Stomach (tissue), 9 donors: ENCODE measurements around the gene SPACDR. TPM values are rescaled to one million over a fixed set of nuclear protein-coding genes. Genes with fewer than 3 reads are reported as not detected.

Source experiments
- DNase-seq, 2 donors: peaks; one replicate each; pipeline versions ENCODE4 v3.0.0 to v3.0.0-alpha.2; 2013 to 2019
- H3K27ac ChIP-seq, 5 donors: fragments of 200-600 bp in 4 of 5; sonication (generic) in 4 of 5; one replicate each; pipeline ENCODE4 v1.5.1; 2013 to 2019; ENCODE audit warnings: mild to moderate bottlenecking in 1 of 5, moderate library complexity in 1 of 5
- H3K27me3 ChIP-seq, 3 donors: fragments of 200-600 bp; sonication (generic); one replicate each; pipeline ENCODE4 v1.5.1; 2017 to 2019; ENCODE audit warnings: mixed run types in 1 of 3
- H3K36me3 ChIP-seq, 4 donors: fragments of 200-600 bp; sonication (generic); 1 replicate in 3 of 4; 2 replicates in 1 of 4; pipeline ENCODE4 v1.5.1; 2016 to 2019
- H3K4me1 ChIP-seq, 4 donors: fragments of 200-600 bp; sonication (generic); one replicate each; pipeline ENCODE4 v1.5.1; 2016 to 2019
- H3K4me3 ChIP-seq, 4 donors: fragments of 200-600 bp; sonication (generic) in 3 of 4; one replicate each; pipeline ENCODE4 v1.5.1; 2016 to 2019; ENCODE audit warnings: mild to moderate bottlenecking in 1 of 4
- H3K9me3 ChIP-seq, 4 donors: fragments of 200-600 bp; sonication (generic); one replicate each; pipeline ENCODE4 v1.5.1; 2016 to 2019
- EP300 ChIP-seq: sonication (generic); formaldehyde crosslinking; IDR thresholded peaks from one replicate; pipeline ENCODE4 v1.6.1; 2017; ENCODE audit warnings: antibody characterized with exemption
- POLR2A ChIP-seq, 4 donors: fragments of 450-650 bp; IDR thresholded peaks; one replicate each; pipeline ENCODE4 v1.6.1; 2016; ENCODE audit warnings: antibody characterized with exemption in 4 of 4, control low read depth in 2 of 4, mild to moderate bottlenecking in 1 of 4, moderate library complexity in 1 of 4
- POLR2AphosphoS5 ChIP-seq, 3 donors: sonication (generic); formaldehyde crosslinking; IDR thresholded peaks; one replicate each; pipeline ENCODE4 v1.6.1; 2016; ENCODE audit warnings: antibody characterized with exemption in 3 of 3
- WGBS, 5 donors: extraction: QIAGEN DNeasy Blood & Tissue Kit in 3 of 5; methylation state at CpG; one replicate each; pipeline versions ENCODE4 v1.1.5 to v1.1.7; 2013 to 2018; 5-methylcytosine and 5-hydroxymethylcytosine counted together
- intact Hi-C: fragments of 100-400 bp; cut with DNase I; formaldehyde crosslinking; loops from one replicate; pipeline ENCODE4 v1.15.1; 2023; ENCODE audit warnings: low total_unique reads
- polyA plus RNA-seq, 3 donors: library from polyadenylated mRNA; stranded (reverse); fragments of 200-250 nt; gene quantifications; one replicate each; pipeline ENCODE4 v1.2.3, GENCODE V29; 2013
- total RNA-seq, 5 donors: library from RNA; depleted of rRNA; stranded (reverse); fragments of >200 nt; gene quantifications; one replicate each; pipeline versions ENCODE4 v1.1.0 to v1.2.3, GENCODE V29; 2014 to 2016
- TF ChIP-seq, protein P1 (sequence below), 7 experiments: fragments of 450-650 bp in 4 of 7; fragments of 200-600 bp in 3 of 7; sonication (generic) in 3 of 7; IDR thresholded peaks; one replicate each; pipeline ENCODE4 v1.5.1; 2016 to 2019; ENCODE audit warnings: antibody characterized with exemption in 7 of 7, control low read depth in 2 of 7, mild to moderate bottlenecking in 1 of 7
- donor health status: healthy with polysubstance abuse.
- donor health status: Bipolar disorder and iron deficiency.
- donor health status: healthy.

The SPACDR gene
- total and polyA plus RNA-seq, 8 donors, result 0.65 to 2.3 (median 1.1) TPM; not detected in 5

DNA sequence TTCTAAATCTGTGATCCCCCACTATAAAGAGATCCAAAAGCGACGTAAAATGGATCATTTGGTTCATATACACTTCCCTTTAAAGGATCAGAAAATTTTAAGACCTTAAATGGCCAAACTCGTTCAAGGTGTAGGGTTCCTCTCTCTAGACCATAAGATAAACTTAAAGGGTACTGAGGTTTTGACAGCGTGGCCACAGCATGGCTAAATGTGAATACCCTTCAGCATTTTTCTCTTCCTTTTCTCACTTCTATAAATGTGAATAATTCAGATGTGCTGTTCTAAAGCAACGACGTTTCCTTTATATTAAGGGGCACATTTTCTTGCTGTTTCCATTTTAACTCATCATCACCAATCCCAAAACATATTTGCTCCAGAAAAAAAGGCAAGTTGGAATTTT is 40.7 kb downstream of the SPACDR start:
- intact Hi-C loops, result no loop called here
- WGBS, 5 donors, result 77 to 96% (median 88%) methylated on average over 6 of the region's 6 CpGs

GRCh38 chr7:100419660-100420226 is 44.3 kb downstream of the SPACDR start:
- intact Hi-C loops, result loop anchor here (10.0 kb wide), 1 partner anchor 65 kb away; the partner anchor contains the start of gene PILRB
- Histone ChIP-seq H3K9me3 (no peaks in the 10 kb centered on the region), H3K27ac (no peak overlapping the region), H3K36me3 (peaks cover 0 to 6% (median 3%) of the 10 kb centered on the region in 4 donors), H3K27me3 (no peaks in the 10 kb centered on the region), H3K4me3 (no peak overlapping the region), H3K4me1 (no peaks in the 10 kb centered on the region)
- WGBS, 5 donors, result 68 to 84% (median 81%) methylated on average over 1 of the region's 1 CpG
- TF ChIP-seq, protein P1, sequence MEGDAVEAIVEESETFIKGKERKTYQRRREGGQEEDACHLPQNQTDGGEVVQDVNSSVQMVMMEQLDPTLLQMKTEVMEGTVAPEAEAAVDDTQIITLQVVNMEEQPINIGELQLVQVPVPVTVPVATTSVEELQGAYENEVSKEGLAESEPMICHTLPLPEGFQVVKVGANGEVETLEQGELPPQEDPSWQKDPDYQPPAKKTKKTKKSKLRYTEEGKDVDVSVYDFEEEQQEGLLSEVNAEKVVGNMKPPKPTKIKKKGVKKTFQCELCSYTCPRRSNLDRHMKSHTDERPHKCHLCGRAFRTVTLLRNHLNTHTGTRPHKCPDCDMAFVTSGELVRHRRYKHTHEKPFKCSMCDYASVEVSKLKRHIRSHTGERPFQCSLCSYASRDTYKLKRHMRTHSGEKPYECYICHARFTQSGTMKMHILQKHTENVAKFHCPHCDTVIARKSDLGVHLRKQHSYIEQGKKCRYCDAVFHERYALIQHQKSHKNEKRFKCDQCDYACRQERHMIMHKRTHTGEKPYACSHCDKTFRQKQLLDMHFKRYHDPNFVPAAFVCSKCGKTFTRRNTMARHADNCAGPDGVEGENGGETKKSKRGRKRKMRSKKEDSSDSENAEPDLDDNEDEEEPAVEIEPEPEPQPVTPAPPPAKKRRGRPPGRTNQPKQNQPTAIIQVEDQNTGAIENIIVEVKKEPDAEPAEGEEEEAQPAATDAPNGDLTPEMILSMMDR (IDR thresholded peaks at IDR 0.05), result no peak
- TF ChIP-seq POLR2A (IDR thresholded peaks at IDR 0.05) (no peak), POLR2AphosphoS5 (IDR thresholded peaks at IDR 0.05) (no peak), EP300 (no peak)
- no peak for DNase-seq

More for the DNA sequence above, 40.7 kb downstream of the SPACDR start:
- TF ChIP-seq, protein P1 (IDR thresholded peaks at IDR 0.05), result no peak
- TF ChIP-seq POLR2A (IDR thresholded peaks at IDR 0.05), result no peak
- no peak for TF ChIP-seq POLR2AphosphoS5 (IDR thresholded peaks at IDR 0.05)
- TF ChIP-seq EP300, result no peak
- no peaks in the 10 kb centered on the region for H3K27me3 ChIP-seq
- DNase-seq, result no peak
- H3K4me1 ChIP-seq, result peaks cover 4 to 7% (median 7%) of the 10 kb centered on the region in 4 donors
- no peak overlapping the region for H3K4me3 ChIP-seq
- H3K9me3 ChIP-seq, result no peaks in the 10 kb centered on the region
- H3K36me3 ChIP-seq, result peaks cover 0 to 6% (median 2%) of the 10 kb centered on the region in 4 donors
- no peak overlapping the region for H3K27ac ChIP-seq

- no peak for DNase-seq
- Histone ChIP-seq H3K27me3 (no peaks in the 10 kb centered on the region), H3K27ac (no peak overlapping the region), H3K9me3 (no peaks in the 10 kb centered on the region), H3K4me1 (no peaks in the 10 kb centered on the region), H3K4me3 (no peak overlapping the region), H3K36me3 (peaks cover 0 to 6% (median 3%) of the 10 kb centered on the region in 4 donors)
- WGBS, 5 donors, result 82 to 100% (median 94%) methylated on average over 1 of the region's 1 CpG
- TF ChIP-seq POLR2A (IDR thresholded peaks at IDR 0.05) (no peak), EP300 (no peak), POLR2AphosphoS5 (IDR thresholded peaks at IDR 0.05) (no peak)
- TF ChIP-seq, protein P1 (IDR thresholded peaks at IDR 0.05), result no peak
- intact Hi-C loops, result loop anchor here (10.0 kb wide), 1 partner anchor 64 kb away; the partner anchor contains the start of gene PILRB
These were observed 45.0 kb downstream of the SPACDR start for GRCh38 chr7:100418930-100419659.

DNA sequence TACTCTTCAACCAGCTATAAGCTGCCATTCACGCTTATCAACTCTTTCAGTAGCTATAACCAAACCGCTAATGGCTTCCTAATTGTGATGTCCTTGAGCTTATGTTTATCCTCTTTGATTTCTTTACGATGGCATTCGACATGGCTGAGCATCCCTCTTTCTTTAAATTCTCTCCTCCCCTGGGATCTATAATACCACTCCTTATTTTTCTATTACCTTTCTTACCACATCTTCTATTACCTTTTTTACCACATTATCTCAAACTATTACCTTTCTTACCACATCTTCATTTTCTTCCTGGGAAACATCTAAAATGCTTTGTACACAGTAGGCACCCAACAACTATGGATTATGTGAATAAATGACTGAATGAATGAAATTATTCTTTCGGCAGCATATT is 48.6 kb downstream of the SPACDR start:
- no peak overlapping the region for H3K4me3 ChIP-seq
- H3K27ac ChIP-seq, result no peak overlapping the region
- no peaks in the 10 kb centered on the region for H3K27me3 ChIP-seq
- no peak for TF ChIP-seq POLR2A (IDR thresholded peaks at IDR 0.05)
- TF ChIP-seq, protein P1 (IDR thresholded peaks at IDR 0.05), result no peak
- TF ChIP-seq EP300, result no peak
- no peak for TF ChIP-seq POLR2AphosphoS5 (IDR thresholded peaks at IDR 0.05)
- H3K4me1 ChIP-seq, result no peaks in the 10 kb centered on the region
- no peaks in the 10 kb centered on the region for H3K9me3 ChIP-seq
- WGBS, 5 donors, result 86 to 94% (median 93%) methylated on average over 5 of the region's 5 CpGs
- DNase-seq, result no peak
- peaks cover 0 to 3% (median 0%) of the 10 kb centered on the region in 4 donors for H3K36me3 ChIP-seq
- intact Hi-C loops, result loop anchor here (10.0 kb wide), 1 partner anchor 61 kb away; the partner anchor contains the start of gene PILRB
